NCI-H2196 treated with DMSO at 0.1 percent for 48 hours (cell line): ENCODE data around the gene GPR135.

ENCODE experiments used
- DNase-seq: peaks from one replicate; lab custom pipeline; 2025; ENCODE audit not compliant: unreplicated experiment; lab: John Stamatoyannopoulos, UW

The GPR135 gene, protein sequence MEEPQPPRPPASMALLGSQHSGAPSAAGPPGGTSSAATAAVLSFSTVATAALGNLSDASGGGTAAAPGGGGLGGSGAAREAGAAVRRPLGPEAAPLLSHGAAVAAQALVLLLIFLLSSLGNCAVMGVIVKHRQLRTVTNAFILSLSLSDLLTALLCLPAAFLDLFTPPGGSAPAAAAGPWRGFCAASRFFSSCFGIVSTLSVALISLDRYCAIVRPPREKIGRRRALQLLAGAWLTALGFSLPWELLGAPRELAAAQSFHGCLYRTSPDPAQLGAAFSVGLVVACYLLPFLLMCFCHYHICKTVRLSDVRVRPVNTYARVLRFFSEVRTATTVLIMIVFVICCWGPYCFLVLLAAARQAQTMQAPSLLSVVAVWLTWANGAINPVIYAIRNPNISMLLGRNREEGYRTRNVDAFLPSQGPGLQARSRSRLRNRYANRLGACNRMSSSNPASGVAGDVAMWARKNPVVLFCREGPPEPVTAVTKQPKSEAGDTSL

DNA sequence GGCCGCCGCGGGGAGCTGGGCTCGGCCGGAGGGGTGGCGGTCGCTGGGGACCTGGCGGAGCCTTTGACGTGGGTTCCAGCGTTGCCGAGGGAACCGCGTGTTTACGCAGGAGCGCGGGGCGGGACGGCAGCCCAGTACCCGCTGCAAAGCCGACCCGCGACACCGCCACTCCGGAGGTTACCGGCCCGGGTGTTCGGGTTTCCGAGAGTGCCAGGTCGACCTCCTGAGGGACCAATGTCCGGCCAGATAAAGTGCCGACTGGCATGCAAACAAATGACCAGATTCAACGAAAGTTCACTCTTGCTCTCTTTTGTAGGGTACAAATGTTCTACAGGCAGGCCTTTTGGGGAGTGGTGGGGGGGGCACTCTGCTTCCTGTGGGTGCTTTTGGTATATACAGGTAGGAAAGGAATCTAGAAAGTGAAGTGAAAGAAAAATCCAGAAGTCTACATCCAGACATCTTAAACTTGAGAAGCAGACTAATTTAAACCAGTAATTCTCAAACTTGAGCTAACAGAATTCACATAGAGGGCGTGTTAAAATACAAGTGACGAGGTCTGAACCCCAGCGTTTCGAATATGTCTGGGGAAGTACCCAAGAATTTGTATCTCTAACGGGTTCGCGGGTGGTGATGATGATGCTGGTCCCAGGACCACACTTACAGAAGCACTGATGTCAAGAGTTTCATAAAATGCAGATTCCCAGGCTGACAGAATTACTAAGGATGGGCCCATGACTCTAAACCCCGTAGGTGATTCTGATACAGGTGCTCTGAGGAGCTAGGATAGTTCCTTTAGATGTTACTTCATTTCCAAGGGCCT lies at the start of gene GPR135:
Gene GPR135, minus strand, starts transcription at position 65 of the 820 bp plus-strand sequence. CDS start 154 bp downstream, outside the sequence.
- DNase-seq: no peak

DNA sequence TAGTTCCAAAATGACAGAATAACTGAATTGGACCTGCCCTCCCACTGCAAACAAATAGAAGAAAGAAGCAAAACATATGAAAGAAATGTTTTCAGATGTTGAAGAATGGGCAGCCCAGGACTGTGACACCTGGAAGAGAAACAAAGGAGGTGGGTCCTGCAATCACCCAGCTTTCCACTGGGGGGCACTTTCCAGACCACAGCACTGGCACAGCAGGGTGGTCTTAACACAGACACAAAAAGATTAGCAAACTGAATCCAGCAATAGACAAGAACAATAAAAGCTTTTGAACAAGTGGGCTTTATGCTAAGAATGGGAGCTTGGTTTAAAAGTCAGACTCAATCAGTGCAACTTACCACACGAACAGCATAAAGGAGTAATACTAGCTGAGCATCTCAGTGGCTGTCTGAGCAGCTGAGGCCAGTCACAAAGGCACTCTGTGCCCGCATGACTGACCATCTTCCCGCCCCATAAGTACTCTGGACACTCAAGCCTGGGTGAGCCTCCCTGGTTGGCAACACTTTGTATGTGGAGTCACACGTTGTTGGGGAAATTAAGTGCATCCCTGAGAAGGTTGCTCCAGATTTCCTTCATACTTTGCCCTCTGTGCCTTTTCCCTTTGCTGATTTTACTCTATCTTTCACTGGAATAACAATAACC lies 46.9 kb upstream of the GPR135 start:
- no peak for DNase-seq

DNA sequence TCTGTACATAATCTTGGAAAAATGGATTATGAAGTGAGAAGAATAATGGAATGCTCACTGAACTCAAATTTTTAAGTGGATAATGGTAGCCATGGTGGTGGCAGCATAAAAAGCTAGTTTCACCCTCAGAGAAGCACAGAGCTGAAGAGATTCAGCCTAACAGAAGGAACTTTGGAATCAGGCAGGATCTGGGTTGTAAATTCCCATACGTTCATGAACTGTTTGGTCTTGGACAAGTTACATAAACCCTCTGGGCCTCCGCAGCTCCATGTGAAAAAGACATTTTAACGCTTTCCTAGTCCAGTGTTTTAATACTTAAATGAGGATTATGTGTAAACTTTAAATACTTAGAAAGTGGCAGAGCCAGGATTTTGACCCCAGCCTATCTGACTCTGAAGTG lies 45.8 kb upstream of the GPR135 start:
- DNase-seq: no peak

DNA sequence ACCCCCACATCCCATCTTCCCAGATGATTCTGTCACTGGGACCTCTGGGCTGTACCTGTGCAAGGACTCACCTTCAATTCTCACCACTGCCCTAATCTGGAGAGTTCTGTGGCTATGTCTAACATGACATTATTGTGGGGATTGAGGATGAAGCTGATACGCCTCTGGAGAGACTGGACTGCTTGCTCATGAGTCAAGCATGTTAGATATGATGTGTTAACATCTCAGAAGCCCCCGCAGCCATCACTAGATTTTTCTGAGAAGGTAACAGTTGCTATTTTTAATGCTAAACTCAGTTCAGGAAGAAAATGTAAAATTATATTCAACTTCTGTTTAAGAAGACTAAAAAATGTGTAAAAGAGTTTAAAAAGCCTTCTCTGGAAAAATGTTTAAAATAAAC lies 44.8 kb upstream of the GPR135 start:
- DNase-seq: no peak

DNA sequence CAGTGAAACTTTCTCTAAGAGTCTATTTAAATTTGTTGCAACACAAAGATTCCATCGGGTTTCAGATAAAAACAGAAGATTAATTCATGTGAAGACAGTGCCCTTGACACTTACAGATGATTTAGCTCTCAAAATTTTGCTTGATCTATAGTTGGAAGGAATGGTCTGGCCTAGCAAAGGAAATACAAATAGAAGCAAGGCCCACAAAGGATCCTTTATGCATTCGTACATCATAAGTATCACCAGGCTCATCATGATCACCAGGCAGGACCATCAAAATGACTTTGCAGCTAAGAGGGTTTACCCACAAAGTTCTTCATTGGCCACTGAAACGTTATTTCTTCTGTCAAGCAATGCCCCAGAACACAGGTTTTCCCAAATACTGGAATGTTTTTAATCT lies 43.9 kb upstream of the GPR135 start:
- no peak for DNase-seq

DNA sequence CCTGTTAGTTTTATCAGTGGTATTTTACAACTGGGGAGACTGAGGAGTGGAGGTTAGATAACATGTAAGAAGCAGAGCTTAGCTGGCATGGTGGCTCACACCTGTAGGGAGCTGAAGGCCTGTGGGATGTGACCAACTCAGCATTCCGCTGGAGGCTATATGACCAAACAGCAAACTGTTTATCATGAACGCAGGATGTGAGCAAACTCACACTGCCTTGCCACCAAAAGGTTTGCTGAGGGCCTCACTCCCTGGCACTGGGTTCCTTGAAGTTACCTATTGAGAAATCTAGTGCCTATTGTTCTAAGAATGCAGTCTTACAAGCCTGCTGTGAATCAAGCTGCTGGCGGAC lies 42.5 kb upstream of the GPR135 start:
- DNase-seq: no peak

DNA sequence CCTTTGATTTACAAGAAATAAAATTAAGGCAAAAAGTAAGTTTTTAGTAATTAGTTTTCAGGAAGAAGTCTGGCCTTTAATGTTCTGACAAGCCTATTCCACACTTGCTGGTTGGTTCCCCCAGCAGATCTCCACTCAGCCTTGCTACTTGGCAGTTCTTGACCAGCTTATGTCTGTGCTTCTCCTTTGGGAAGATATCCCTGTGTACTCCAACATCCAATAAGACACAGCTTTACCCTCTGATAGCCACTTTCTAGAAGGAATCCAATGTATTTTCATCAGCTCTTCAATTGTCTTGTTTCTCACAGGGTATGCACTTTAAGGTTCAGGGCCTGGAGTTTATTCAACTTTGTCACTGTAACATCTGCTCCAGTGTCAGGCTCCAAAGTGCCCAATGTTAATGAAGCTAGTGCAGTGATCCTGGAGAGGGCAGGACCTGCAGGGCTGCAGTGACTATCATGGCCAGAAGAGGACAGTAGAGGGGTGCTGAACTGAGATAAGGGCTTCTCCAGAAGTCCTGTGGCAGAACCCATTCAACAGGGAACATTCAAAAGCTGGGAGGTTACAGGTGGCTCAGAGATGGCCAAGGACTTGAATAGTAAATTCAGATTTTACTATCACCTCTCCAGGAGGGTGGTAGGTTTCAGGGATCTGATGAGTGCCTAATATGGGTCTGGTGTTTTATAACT lies 42.0 kb upstream of the GPR135 start:
- DNase-seq: peak; percentile 31

DNA sequence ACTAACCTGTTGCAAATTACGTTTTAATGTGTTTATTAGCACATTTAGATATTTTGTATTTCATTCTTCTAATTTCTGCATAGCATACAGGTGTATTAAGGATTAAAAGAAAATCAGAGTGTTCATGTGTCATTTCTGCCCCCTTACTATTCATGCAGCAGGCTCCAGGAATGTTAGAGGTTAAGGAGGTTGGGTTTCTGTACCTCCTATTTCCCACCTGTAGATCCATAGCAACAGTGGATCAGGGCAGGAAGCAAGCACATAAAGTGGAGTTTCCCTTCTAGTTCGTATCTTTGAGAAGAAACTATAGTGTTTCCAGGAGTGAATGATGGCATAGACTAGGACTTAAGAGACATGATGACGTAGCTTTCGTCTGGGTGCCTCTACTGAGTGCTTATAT lies 38.1 kb upstream of the GPR135 start:
- no peak for DNase-seq

DNA sequence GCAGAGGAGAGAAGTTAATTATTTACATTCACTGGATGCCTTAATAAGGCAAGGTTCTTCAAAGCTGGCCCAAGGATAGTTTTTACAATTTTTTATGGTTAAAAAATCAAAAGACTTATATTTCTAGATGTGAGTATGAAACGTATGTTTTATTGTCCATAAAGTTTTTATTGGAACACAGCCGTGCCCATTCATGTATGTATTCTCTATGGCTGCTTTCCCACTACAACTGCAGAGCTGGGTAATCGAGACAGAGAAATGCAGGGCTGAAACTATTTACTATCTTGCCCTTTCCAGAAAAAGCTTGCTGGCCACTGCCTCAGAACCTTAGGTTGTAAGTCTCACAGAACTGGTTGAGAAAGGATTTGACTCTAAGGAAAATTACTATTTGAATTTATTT lies 35.6 kb upstream of the GPR135 start:
- DNase-seq: no peak

DNA sequence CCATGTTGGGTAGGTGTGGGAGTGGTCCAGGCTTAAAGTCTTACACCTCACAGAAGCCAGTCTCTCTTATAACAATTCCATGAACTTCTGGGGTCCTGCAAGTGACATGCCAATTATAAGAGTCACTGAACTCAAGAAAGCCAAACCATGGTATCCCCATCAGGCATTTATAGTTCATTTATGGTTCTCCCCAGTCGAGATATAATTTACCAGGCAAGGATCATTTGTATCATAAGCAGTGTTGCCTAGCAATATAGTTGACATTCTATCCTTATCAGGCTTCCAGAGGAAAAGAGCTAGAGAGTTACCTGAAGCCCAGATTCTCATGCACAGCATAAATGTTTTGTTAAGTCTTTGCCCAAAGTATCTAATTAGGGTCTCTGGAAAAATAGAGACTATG lies 27.2 kb upstream of the GPR135 start:
- no peak for DNase-seq

DNA sequence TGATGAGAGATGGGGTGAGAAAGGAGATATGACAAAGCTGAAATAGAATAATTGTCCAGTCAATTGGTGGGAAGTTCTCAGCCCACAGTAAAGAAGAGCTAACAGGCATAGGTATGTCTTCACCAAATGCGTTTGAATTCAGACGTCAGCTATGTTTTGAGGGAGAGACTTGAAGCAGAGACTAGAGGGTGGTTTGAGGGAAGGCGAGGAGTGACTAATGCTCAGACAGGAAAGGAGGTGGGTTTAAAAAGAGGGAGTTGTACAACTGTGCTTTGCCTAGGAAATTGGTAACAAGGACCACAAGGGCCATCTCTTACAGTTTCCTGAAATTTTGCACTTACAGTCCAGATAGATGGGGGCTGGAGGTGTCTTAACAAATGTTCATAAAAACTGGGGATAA lies 25.6 kb upstream of the GPR135 start:
- no peak for DNase-seq

DNA sequence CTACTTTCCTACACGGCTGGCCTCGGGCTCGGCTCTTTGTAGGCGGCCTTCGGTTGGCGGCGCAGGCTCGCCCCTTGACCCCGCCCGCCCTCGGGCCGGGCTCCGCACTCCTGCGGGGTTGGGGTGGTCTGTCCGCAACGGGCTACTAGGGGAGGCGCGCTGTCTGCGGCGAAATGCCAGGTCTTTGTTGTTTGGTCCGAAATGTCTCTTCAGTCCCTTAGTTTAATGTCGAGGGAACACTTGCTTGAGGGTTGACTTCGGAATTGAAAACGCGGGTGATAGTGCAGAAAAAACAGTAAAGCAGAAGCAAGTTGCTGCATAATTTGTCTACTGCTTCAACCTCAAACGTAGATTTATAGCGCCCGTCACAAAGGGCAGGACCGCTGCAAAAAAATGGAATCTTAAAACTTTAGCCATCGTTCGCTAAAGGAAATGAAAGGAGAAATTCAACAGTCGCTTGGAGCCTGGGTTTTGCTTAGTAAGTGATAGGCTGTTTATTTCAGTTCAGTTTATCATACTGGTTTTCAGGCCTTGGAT lies 19.5 kb upstream of the GPR135 start:
- no peak for DNase-seq

DNA sequence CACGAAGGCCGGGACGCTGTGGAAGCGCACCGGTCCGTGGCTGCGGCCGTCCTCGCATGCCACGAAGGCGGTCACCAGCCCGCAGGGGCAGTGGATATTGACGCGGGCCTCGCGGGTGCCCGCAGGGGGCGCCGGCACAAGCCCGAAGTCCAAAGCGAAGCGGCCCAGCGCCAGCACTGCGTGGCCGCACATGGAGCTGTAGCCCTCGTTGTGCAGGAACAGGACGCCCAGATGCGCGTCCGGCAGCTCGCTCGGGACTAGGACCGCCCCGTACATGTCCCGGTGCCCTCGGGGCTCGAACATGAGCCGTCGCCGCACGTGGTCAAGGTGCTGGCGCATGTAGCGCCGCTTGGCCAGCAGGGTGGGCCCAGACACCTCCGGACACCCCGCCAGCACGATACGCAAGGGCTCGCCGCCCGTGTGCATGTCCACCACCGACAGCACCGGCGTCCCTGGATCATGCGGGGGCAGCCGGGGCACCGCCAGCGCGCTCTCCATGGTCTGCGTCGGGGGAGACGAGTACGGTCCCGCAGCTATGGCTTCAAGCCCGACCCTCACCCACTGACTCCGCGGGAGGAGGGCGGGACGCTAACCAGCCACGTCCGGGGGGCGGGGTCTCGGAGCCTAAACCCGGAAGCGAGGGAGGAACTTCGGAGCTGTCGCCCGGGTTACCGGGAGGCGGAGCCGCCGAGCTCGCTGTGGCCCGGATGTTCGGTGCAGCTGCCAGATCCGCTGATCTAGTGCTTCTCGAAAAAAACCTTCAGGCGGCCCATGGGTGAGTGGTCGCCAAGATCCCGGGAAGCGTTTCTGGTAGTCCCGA lies 18.8 kb upstream of the GPR135 start, which contains the start of the genes JKAMP and L3HYPDH:
Gene JKAMP, plus strand, starts transcription at position 699 of the 820 bp plus-strand sequence. Its CDS starts 73 bp downstream, at position 772.
Gene L3HYPDH, minus strand, starts transcription at position 590 of the 820 bp plus-strand sequence. Its CDS starts 92 bp downstream, at position 498.
- peak; percentile 87 for DNase-seq

DNA sequence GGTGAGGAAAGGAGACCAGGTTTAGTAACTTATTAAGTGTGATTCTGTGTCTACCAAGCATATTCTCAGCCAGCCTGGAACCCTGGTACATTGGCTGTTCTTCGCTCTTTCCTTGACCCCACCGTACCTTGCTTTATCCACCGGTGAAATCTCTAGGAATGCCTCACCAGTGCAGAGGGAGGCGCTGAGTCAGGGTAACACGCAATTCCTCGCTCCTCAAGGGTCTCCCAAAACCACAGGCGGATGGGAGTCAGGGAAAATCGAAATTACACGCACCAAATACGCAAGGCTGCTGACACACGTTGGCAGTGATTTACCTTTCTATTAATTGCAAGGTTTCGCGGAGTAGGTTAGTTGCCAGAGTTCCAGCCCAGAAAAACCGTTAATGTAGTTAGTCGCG lies 18.2 kb upstream of the GPR135 start:
- no peak for DNase-seq

DNA sequence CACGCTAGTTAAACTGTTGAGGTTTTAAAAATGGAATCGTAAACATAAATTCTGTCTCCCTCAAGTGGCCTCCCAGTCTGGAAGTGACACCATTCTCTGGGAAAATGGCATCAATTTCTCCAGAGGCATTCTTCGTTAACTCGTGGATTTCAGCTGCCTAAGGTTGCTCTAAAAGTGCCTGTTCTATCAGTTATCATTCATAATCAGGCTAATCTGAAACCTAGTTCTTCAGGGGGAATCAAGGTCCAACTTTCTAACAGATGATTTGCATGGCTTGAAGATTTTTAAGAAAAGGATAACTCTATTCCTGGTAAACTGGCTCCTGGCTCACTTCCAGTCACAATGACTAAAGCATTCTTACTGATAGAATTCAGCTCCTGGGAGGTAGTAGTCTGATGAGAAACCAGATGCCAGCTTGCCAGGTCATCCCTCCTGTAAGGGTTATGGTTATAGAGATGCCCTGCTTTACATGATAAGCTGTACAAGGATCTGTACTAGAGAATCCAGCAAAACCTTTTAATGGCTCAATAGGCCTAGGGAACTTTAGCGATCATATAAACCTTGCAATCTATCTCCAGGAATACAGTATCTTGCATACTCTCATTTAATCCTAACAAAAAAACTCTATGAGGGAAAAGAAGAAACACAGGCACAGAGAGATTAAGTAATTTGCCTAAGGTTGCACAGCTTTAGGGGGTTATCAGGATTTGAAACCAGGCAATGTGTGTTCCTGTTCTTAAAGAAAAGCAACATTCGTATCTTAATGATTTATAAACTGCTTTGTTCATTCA lies 17.6 kb upstream of the GPR135 start:
- DNase-seq: no peak

DNA sequence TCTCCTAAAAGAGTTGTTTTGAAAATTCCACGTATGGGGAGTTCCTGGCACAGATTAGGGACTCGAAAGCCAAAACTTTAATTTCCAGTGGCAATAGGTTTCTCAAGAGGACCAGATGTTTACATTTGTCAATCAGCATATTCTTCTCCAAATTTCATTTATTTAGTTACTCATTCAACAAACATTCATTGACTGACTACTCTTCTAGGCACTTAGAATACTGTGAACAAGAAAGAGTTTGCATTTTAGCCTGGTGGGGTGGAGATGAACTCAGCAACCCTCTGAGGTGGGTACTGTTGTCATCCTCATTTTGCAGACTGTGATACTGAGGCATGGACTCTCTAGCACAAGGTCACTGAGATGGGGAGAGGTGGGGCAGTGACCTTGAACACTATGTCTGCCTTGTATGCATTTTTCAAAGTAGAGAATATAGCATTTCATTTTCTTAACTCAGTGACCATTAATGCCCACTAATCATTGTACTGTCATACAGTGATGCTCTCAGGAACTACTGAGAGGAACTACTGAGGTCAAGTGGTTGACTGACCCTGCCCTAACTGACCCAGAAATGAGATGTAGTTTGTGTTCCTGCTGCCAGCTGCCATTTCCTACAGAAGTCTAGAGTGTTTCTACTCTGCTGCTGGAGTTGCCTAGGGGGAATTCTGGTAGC lies 16.8 kb upstream of the GPR135 start:
- no peak for DNase-seq

DNA sequence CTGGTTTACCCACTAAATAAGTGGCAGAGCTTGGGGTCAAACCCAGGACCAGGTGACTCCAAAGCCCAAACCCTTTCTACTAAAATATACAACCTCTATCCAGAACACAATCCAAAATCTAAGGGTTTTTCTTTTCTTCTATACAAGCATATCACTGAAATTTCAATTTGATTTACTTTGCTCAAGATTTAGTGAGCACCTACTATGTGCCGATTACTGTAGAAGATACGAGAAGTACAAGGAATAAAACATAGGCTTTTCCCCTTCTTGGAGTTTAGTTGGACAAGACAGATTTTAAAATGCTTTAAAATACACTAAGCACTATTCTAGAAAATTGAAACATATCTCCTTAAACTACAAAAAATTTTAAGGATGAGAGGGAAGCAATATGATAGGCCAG lies 16.2 kb upstream of the GPR135 start:
- DNase-seq: no peak

DNA sequence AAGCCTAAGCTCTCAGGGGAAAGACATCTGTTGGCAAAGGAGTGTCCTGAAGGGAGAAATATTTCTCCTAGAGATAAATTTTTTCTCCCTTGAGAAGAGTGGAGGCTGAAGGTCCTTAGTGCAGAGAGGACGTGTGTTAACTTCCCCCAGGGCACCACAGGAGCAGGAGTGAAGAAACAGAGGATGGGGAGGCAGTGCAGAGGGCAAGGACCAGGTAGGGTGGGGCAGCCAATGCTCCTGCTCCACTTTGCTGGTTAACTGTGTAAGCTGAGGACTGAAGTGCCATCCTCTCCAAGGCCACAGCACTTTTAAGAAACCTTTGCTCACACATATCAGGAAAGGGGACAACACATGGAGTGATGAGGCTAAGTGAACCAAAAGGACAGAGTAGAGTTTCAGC lies 15.0 kb upstream of the GPR135 start:
- DNase-seq: no peak
